ENCODE data around the gene TMEM88. TPM values are rescaled to one million over a fixed set of nuclear protein-coding genes. Genes with fewer than 3 reads are reported as not detected.
A peak's percentile ranks its signal among the peaks of the same experiment; 100 is the strongest.

Gene TMEM88
- total RNA-seq, 1 donor from 2014 or later: 33.7 TPM

- Histone ChIP-seq H4K20me1 (ENCODE audit: insufficient read depth, low read length) (peaks cover 44% of the 10 kb centered on the region), H3K79me2 (ENCODE audit: insufficient read depth, low read length) (peaks cover 14% of the 10 kb centered on the region), H3K4me3 (ENCODE audit: insufficient read depth, low read depth, low read length) (no peak overlapping the region), H3K27ac (ENCODE audit: low read depth, low read length) (no peak overlapping the region), H2AFZ (ENCODE audit: low read depth, low read length) (no peak overlapping the region), H3K9ac (ENCODE audit: low read length) (no peak overlapping the region), H3K9me3 (ENCODE audit: insufficient read depth, low read depth, low read length) (no peaks in the 10 kb centered on the region), H3K4me1 (ENCODE audit: insufficient read depth, low read length) (peaks cover 15% of the 10 kb centered on the region), H3K36me3 (ENCODE audit: insufficient read depth, low read length) (peaks cover 11% of the 10 kb centered on the region), H3K27me3 (ENCODE audit: insufficient read depth, low read length) (no peaks in the 10 kb centered on the region), H3K4me2 (ENCODE audit: low read length) (no peak overlapping the region)
- Mint-ChIP-seq H3K4me3 (ENCODE audit: unreplicated experiment) (peak overlapping the region; percentile 57), H3K27ac (ENCODE audit: unreplicated experiment) (no peak overlapping the region), H3K9me3 (ENCODE audit: unreplicated experiment) (no peaks in the 10 kb centered on the region), H3K4me1 (ENCODE audit: low read depth, unreplicated experiment) (peaks cover 14% of the 10 kb centered on the region), H3K36me3 (ENCODE audit: low read depth, unreplicated experiment) (peaks cover 24% of the 10 kb centered on the region), H3K27me3 (ENCODE audit: low read depth, unreplicated experiment) (no peaks in the 10 kb centered on the region)
- FAIRE-seq (no peak), DNase-seq (ENCODE audit: low read depth) (no peak)
- no peak for TF ChIP-seq EZH2 (IDR thresholded peaks at IDR 0.05; ENCODE audit: insufficient read depth, low read length)
- TF ChIP-seq CTCF (IDR thresholded peaks at IDR 0.05; ENCODE audit: insufficient read depth, low read depth, low read length): no peak
These were observed 4.0 kb upstream of the TMEM88 start for GRCh38 chr17:7850701-7851437.

- Mint-ChIP-seq H3K4me3 (ENCODE audit: unreplicated experiment) (peak overlapping the region; percentile 57), H3K27ac (ENCODE audit: unreplicated experiment) (peak overlapping the region; percentile 34), H3K36me3 (ENCODE audit: low read depth, unreplicated experiment) (peaks cover 24% of the 10 kb centered on the region), H3K9me3 (ENCODE audit: unreplicated experiment) (no peaks in the 10 kb centered on the region), H3K27me3 (ENCODE audit: low read depth, unreplicated experiment) (no peaks in the 10 kb centered on the region), H3K4me1 (ENCODE audit: low read depth, unreplicated experiment) (peaks cover 13% of the 10 kb centered on the region)
- FAIRE-seq (no peak), DNase-seq (ENCODE audit: low read depth) (peak; percentile 51)
- Histone ChIP-seq H3K4me1 (ENCODE audit: insufficient read depth, low read length) (peaks cover 22% of the 10 kb centered on the region), H3K27me3 (ENCODE audit: insufficient read depth, low read length) (no peaks in the 10 kb centered on the region), H3K4me3 (ENCODE audit: insufficient read depth, low read depth, low read length) (no peak overlapping the region), H2AFZ (ENCODE audit: low read depth, low read length) (no peak overlapping the region), H3K9me3 (ENCODE audit: insufficient read depth, low read depth, low read length) (no peaks in the 10 kb centered on the region), H3K9ac (ENCODE audit: low read length) (no peak overlapping the region), H3K36me3 (ENCODE audit: insufficient read depth, low read length) (peaks cover 11% of the 10 kb centered on the region), H4K20me1 (ENCODE audit: insufficient read depth, low read length) (peaks cover 44% of the 10 kb centered on the region), H3K4me2 (ENCODE audit: low read length) (no peak overlapping the region), H3K79me2 (ENCODE audit: insufficient read depth, low read length) (peaks cover 7% of the 10 kb centered on the region), H3K27ac (ENCODE audit: low read depth, low read length) (no peak overlapping the region)
- no peak for TF ChIP-seq EZH2 (IDR thresholded peaks at IDR 0.05; ENCODE audit: insufficient read depth, low read length)
- peak; percentile 80 for TF ChIP-seq CTCF (IDR thresholded peaks at IDR 0.05; ENCODE audit: insufficient read depth, low read depth, low read length)
These were observed 3.2 kb upstream of the TMEM88 start for GRCh38 chr17:7851438-7852261.
